ENCODE data around the gene WWOX. TPM values are rescaled to one million over a fixed set of nuclear protein-coding genes. Genes with fewer than 3 reads are reported as not detected.

The WWOX gene
- total and polyA plus RNA-seq, 2 donors = 15.4 to 23.9 TPM

DNA sequence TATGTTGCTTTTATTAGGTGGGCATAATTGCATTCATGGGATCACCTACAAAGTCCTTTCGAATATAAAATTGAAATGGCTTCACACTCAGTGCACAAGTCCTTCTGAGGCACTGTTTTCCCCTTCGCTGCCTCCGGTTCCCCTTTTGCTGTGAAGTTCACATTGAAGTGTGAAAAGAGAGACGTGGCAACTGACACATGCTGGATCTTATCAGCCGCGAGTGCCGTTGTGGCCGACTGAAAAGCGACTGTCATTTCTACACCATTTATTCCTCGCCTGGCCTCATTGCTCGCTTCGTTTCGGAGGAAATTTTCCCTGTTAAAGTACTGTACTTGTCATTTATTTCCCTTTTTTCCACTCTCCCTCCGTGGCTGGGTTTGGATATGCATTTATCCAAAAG, 1077.6 kb downstream of the WWOX start:
- peak in 3 of 9 donors; percentile 28 to 64 (median 40) for DNase-seq (ENCODE audit: low read depth in 6 of 9, low spot score in 9 of 9)
- Histone ChIP-seq H3K4me1 (ENCODE audit: control insufficient read depth in 2 of 2, insufficient read depth in 2 of 2, low read length in 2 of 2) (peaks cover 0 to 10% of the 10 kb centered on the region in 2 donors), H3K27ac (ENCODE audit: low read depth in 1 of 2, low read length in 1 of 2) (no peak overlapping the region), H3K36me3 (ENCODE audit: control insufficient read depth in 2 of 2, insufficient read depth in 2 of 2, low read length in 1 of 2) (no peaks in the 10 kb centered on the region), H3K9me3 (ENCODE audit: control insufficient read depth in 2 of 2, insufficient read depth in 1 of 2, low read length in 1 of 2) (no peaks in the 10 kb centered on the region), H3K27me3 (ENCODE audit: control insufficient read depth in 2 of 2, insufficient read depth in 1 of 2, low read length in 1 of 2) (no peaks in the 10 kb centered on the region), H3K4me3 (ENCODE audit: low read length in 2 of 2) (no peak overlapping the region)
- WGBS = 51% methylated on average over 14 of the region's 14 CpGs

DNA sequence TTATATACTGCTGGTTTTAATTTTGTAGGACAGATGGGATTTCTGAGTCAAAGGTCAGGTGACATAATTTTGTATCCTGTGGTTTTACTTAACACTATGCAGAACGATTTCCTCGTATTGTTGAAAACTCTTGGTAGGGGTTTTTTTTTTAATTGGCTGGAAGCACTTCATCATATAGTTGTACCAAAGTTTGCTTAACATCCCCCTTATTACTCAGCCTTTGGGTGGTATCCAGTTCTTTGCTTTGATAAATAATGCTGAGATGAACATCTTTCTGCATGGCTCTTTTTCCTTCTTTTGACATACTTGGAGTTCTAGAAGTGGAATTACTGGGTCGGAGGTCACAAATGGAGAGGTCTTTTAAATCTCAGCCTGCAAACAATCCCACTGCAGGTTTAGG, 1082.0 kb downstream of the WWOX start:
- Histone ChIP-seq H3K9me3 (ENCODE audit: control insufficient read depth in 2 of 2, insufficient read depth in 1 of 2, low read length in 1 of 2) (no peaks in the 10 kb centered on the region), H3K4me1 (ENCODE audit: control insufficient read depth in 2 of 2, insufficient read depth in 2 of 2, low read length in 2 of 2) (peaks cover 12 to 27% of the 10 kb centered on the region in 2 donors), H3K27ac (ENCODE audit: low read depth in 1 of 2, low read length in 1 of 2) (no peak overlapping the region), H3K27me3 (ENCODE audit: control insufficient read depth in 2 of 2, insufficient read depth in 1 of 2, low read length in 1 of 2) (no peaks in the 10 kb centered on the region), H3K36me3 (ENCODE audit: control insufficient read depth in 2 of 2, insufficient read depth in 2 of 2, low read length in 1 of 2) (no peaks in the 10 kb centered on the region), H3K4me3 (ENCODE audit: low read length in 2 of 2) (no peak overlapping the region)
- no peak for DNase-seq (ENCODE audit: low read depth in 6 of 9, low spot score in 9 of 9)
- 80% methylated on average over 3 of the region's 3 CpGs for WGBS

DNA sequence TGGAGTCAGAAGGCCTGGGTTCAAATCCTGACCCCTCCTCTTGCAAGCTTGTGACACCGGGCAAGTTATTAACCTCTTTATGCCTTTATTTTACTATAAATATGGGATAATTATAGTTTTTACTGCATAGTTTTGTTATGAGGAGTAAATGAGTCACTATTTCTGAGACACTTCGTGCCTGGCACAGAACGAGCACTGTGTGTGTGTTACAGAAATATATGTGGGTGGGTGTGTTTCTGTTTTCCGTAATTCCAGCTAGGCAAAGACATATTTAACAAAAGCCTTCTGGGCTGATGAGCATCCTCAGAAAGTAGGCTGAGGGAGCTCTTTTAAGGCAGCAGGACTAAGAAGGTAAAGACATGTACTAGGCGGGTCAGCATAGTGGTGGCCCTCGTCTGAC, 1083.2 kb downstream of the WWOX start:
- Histone ChIP-seq H3K27me3 (ENCODE audit: control insufficient read depth in 2 of 2, insufficient read depth in 1 of 2, low read length in 1 of 2) (no peaks in the 10 kb centered on the region), H3K4me1 (ENCODE audit: control insufficient read depth in 2 of 2, insufficient read depth in 2 of 2, low read length in 2 of 2) (peaks cover 12 to 22% of the 10 kb centered on the region in 2 donors), H3K36me3 (ENCODE audit: control insufficient read depth in 2 of 2, insufficient read depth in 2 of 2, low read length in 1 of 2) (no peaks in the 10 kb centered on the region), H3K27ac (ENCODE audit: low read depth in 1 of 2, low read length in 1 of 2) (no peak overlapping the region), H3K4me3 (ENCODE audit: low read length in 2 of 2) (no peak overlapping the region), H3K9me3 (ENCODE audit: control insufficient read depth in 2 of 2, insufficient read depth in 1 of 2, low read length in 1 of 2) (no peaks in the 10 kb centered on the region)
- WGBS = 97% methylated on average over 6 of the region's 6 CpGs
- no peak for DNase-seq (ENCODE audit: low read depth in 6 of 9, low spot score in 9 of 9)

DNA sequence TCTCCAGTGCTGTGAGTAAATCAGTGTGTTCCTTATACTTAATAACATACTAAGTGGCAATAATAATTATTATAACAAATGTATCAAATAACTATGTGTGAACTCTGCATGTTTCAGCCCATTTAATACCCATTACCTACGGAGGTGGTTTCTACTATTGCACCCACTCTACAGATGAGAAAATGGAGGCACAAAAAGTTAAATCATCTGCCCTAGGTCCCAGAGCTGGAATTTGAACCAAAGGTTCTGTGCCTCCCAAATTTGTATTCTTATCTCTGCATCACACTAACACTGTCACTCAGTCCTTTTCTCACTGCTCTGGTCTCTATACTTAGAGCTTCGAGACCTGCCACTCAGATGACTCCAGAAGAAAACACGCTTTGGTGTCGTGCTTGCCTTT, 1084.1 kb downstream of the WWOX start:
- Histone ChIP-seq H3K9me3 (ENCODE audit: control insufficient read depth in 2 of 2, insufficient read depth in 1 of 2, low read length in 1 of 2) (no peaks in the 10 kb centered on the region), H3K4me3 (ENCODE audit: low read length in 2 of 2) (no peak overlapping the region), H3K36me3 (ENCODE audit: control insufficient read depth in 2 of 2, insufficient read depth in 2 of 2, low read length in 1 of 2) (no peaks in the 10 kb centered on the region), H3K27me3 (ENCODE audit: control insufficient read depth in 2 of 2, insufficient read depth in 1 of 2, low read length in 1 of 2) (no peaks in the 10 kb centered on the region), H3K27ac (ENCODE audit: low read depth in 1 of 2, low read length in 1 of 2) (no peak overlapping the region), H3K4me1 (ENCODE audit: control insufficient read depth in 2 of 2, insufficient read depth in 2 of 2, low read length in 2 of 2) (peaks cover 12 to 22% of the 10 kb centered on the region in 2 donors)
- WGBS = 98% methylated on average over 4 of the region's 4 CpGs
- DNase-seq (ENCODE audit: low read depth in 6 of 9, low spot score in 9 of 9) = no peak

DNA sequence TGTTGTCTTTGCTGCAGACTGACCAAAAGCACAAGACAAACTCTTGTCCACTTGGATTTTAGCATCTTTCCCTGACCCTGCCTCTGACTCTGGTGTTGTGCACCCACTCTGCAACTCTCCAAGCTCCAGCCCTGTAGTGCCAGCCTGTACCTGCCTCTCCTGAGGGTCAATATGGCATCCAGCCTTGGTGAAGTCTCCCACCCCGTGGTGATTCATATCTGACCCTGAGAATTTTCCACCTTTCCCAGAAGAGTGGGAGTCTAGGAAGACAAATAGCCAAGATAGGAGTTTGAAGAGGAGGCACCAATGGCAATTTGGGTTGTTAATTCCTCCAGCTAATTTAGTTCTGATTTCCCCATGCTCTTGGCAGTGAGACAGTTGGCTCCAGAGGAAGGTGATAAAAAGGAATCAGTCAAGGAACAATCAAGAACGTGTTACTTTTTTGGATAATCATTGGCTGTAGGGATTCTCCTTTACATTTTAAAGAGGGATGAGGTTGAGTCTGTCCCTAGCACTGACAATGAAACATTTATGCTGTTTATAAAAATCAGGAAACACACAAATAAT, 1085.1 kb downstream of the WWOX start:
- Histone ChIP-seq H3K4me1 (ENCODE audit: control insufficient read depth in 2 of 2, insufficient read depth in 2 of 2, low read length in 2 of 2) (peaks cover 12 to 22% of the 10 kb centered on the region in 2 donors), H3K9me3 (ENCODE audit: control insufficient read depth in 2 of 2, insufficient read depth in 1 of 2, low read length in 1 of 2) (no peaks in the 10 kb centered on the region), H3K27ac (ENCODE audit: low read depth in 1 of 2, low read length in 1 of 2) (no peak overlapping the region), H3K4me3 (ENCODE audit: low read length in 2 of 2) (no peak overlapping the region), H3K36me3 (ENCODE audit: control insufficient read depth in 2 of 2, insufficient read depth in 2 of 2, low read length in 1 of 2) (no peaks in the 10 kb centered on the region), H3K27me3 (ENCODE audit: control insufficient read depth in 2 of 2, insufficient read depth in 1 of 2, low read length in 1 of 2) (no peaks in the 10 kb centered on the region)
- WGBS = 95% methylated on average over 2 of the region's 2 CpGs
- DNase-seq (ENCODE audit: low read depth in 6 of 9, low spot score in 9 of 9) = no peak

DNA sequence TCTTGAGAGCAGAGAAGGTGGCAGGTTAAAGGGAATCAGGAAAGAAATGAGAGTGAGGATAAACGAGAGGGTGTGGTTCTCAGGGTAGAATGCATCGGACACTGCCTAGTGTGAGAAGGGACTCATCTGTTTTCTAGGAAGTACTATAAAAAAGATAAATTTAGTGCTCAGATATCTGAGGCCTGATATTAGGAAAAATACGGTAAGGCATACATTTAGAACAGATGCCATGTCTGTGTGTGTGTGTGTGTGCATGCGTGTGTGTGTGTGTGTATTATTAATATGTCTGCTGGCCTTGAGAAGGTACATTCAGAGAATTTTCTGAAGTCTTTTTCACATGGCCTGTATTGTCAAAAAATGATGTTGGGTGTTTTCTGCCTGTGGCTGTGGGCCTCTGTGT, 1086.3 kb downstream of the WWOX start:
- H3K4me1 ChIP-seq (ENCODE audit: control insufficient read depth in 2 of 2, insufficient read depth in 2 of 2, low read length in 2 of 2) = peaks cover 12 to 22% of the 10 kb centered on the region in 2 donors
- no peak for DNase-seq (ENCODE audit: low read depth in 6 of 9, low spot score in 9 of 9)
- H3K27me3 ChIP-seq (ENCODE audit: control insufficient read depth in 2 of 2, insufficient read depth in 1 of 2, low read length in 1 of 2) = no peaks in the 10 kb centered on the region
- no peaks in the 10 kb centered on the region for H3K9me3 ChIP-seq (ENCODE audit: control insufficient read depth in 2 of 2, insufficient read depth in 1 of 2, low read length in 1 of 2)
- H3K27ac ChIP-seq (ENCODE audit: low read depth in 1 of 2, low read length in 1 of 2) = peak overlapping the region in 1 of 2 donors; percentile 48
- no peak overlapping the region for H3K4me3 ChIP-seq (ENCODE audit: low read length in 2 of 2)
- no peaks in the 10 kb centered on the region for H3K36me3 ChIP-seq (ENCODE audit: control insufficient read depth in 2 of 2, insufficient read depth in 2 of 2, low read length in 1 of 2)
- WGBS = 82% methylated on average over 4 of the region's 4 CpGs

DNA sequence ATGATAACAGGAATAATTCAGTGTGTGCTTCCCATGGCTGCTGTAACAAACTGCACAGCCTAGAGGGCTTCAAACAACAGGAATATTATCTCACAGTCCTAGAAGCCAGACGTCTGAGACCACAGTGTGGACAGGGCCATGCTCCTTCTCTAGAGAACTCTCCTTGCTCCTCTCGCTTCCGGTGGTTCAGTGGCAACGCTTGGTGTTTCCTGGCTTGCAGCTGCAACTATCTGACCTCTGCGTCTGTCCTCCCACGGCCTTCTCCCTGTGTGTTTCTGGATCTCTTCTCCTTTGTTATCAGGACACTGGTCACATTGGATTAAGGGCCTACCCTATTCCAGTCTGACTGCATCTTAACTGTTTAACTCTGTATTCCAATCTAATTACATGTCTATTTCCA, 1086.7 kb downstream of the WWOX start:
- no peak for DNase-seq (ENCODE audit: low read depth in 6 of 9, low spot score in 9 of 9)
- Histone ChIP-seq H3K4me3 (ENCODE audit: low read length in 2 of 2) (no peak overlapping the region), H3K27me3 (ENCODE audit: control insufficient read depth in 2 of 2, insufficient read depth in 1 of 2, low read length in 1 of 2) (no peaks in the 10 kb centered on the region), H3K9me3 (ENCODE audit: control insufficient read depth in 2 of 2, insufficient read depth in 1 of 2, low read length in 1 of 2) (no peaks in the 10 kb centered on the region), H3K36me3 (ENCODE audit: control insufficient read depth in 2 of 2, insufficient read depth in 2 of 2, low read length in 1 of 2) (no peaks in the 10 kb centered on the region), H3K4me1 (ENCODE audit: control insufficient read depth in 2 of 2, insufficient read depth in 2 of 2, low read length in 2 of 2) (peaks cover 12 to 22% of the 10 kb centered on the region in 2 donors), H3K27ac (ENCODE audit: low read depth in 1 of 2, low read length in 1 of 2) (no peak overlapping the region)
- WGBS = 64% methylated on average over 6 of the region's 6 CpGs

DNA sequence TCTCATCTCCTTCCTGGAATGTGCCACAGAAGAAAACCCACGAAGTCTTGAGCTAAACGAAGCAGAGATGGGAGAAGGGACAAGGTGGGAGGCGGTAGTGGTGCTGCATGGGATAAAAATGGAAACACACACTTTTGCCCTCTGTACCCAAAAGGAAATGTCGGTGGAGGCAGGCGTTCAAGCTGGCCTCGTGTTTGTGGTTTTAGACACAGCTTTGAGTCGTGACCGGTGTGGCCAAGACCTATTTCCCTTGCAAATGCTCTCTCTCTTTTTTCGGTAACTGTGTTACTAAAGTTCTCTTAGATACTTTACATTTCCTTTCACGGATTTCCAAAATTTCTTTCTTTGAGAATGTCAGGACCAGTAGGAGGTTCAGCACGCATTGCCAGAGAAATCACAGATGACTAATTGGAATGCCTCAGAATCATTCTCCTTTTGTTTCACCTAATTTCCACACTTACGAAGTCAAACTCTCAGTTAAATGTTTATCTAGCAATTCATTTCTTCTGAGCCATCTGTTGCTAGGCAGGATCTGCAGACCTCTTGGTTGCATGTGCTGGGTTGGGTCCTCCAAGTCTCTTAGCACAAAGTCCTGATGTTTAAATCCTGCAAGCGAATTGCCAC, 1088.8 kb downstream of the WWOX start:
- no peaks in the 10 kb centered on the region for H3K36me3 ChIP-seq (ENCODE audit: control insufficient read depth in 2 of 2, insufficient read depth in 2 of 2, low read length in 1 of 2)
- no peaks in the 10 kb centered on the region for H3K27me3 ChIP-seq (ENCODE audit: control insufficient read depth in 2 of 2, insufficient read depth in 1 of 2, low read length in 1 of 2)
- no peak overlapping the region for H3K4me3 ChIP-seq (ENCODE audit: low read length in 2 of 2)
- H3K9me3 ChIP-seq (ENCODE audit: control insufficient read depth in 2 of 2, insufficient read depth in 1 of 2, low read length in 1 of 2) = no peaks in the 10 kb centered on the region
- peaks cover 12 to 22% of the 10 kb centered on the region in 2 donors for H3K4me1 ChIP-seq (ENCODE audit: control insufficient read depth in 2 of 2, insufficient read depth in 2 of 2, low read length in 2 of 2)
- no peak overlapping the region for H3K27ac ChIP-seq (ENCODE audit: low read depth in 1 of 2, low read length in 1 of 2)
- no peak for DNase-seq (ENCODE audit: low read depth in 6 of 9, low spot score in 9 of 9)
- WGBS = 53% methylated on average over 13 of the region's 13 CpGs

DNA sequence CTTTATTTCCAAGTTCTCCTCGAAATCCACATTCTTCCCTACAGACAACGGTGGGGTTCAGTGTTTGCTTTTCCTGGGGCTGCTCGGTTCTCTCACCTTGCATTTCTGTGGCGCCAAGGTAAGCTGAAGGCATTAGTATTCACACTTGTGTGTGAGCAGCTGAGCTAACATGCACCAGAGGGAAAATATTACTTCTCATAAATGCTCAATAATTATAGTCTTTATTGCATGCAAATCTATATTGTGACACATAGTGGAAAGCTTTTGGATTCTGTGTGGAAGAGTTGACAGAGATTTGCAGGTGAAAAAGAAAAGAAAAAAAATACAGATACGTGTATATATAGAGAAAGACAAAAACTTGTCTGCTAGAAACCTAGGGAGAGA, 1089.3 kb downstream of the WWOX start:
- WGBS = 95% methylated on average over 5 of the region's 5 CpGs
- Histone ChIP-seq H3K4me1 (ENCODE audit: control insufficient read depth in 2 of 2, insufficient read depth in 2 of 2, low read length in 2 of 2) (peaks cover 12 to 22% of the 10 kb centered on the region in 2 donors), H3K36me3 (ENCODE audit: control insufficient read depth in 2 of 2, insufficient read depth in 2 of 2, low read length in 1 of 2) (no peaks in the 10 kb centered on the region), H3K27me3 (ENCODE audit: control insufficient read depth in 2 of 2, insufficient read depth in 1 of 2, low read length in 1 of 2) (no peaks in the 10 kb centered on the region), H3K9me3 (ENCODE audit: control insufficient read depth in 2 of 2, insufficient read depth in 1 of 2, low read length in 1 of 2) (no peaks in the 10 kb centered on the region), H3K4me3 (ENCODE audit: low read length in 2 of 2) (no peak overlapping the region), H3K27ac (ENCODE audit: low read depth in 1 of 2, low read length in 1 of 2) (no peak overlapping the region)
- no peak for DNase-seq (ENCODE audit: low read depth in 6 of 9, low spot score in 9 of 9)
